ENCODE measurements around the gene DIAPH3. TPM values are rescaled to one million over a fixed set of nuclear protein-coding genes. Genes with fewer than 3 reads are reported as not detected.

DIAPH3 gene
- polyA plus RNA-seq, 3 donors = 0.04 to 0.09 TPM; not detected in 1

DNA sequence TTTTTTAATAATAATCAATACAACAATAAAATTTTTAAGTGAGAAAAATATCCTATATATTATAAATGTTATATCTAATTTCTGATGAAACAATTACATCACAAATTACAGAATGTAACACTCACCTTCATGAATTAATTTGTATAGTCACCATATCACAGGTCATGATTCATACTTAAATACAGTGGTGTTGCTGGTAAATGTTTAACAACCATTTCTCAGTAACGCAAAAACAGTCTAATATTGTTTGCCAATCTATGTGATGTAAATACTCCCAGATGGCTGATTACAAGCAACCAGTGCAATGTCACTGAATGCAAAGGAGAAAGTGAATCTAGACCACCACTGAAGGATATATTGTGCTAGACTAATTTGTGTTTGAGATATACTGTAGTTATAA lies 97.5 kb downstream of the DIAPH3 start:
- H3K36me3 ChIP-seq (replicated peaks in 1 of 2; ENCODE audit: control insufficient read depth in 1 of 2, insufficient read depth in 2 of 2, low read length in 2 of 2) = no peaks in the 10 kb centered on the region
- no peak overlapping the region for H3K27ac Mint-ChIP-seq
- intact Hi-C loops (cut with micrococcal nuclease) = no loop called here

DNA sequence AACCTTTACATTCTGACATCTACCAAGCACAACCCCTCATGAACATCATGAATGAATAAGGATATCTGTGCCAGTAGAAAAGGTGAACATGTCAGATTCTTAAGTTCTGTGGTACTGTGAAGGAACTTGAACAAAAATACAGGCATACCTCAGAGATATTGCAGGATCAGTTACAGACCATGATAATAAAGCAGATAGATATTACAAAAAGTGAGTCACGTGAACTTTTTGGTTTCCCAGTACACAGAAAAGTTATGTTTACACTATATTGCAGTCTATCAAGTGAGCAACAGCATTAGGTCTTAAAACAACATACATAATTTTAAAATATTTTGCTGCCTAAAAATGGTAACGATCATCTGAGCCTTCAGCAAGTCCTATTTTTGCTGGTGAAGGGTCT lies 101.2 kb downstream of the DIAPH3 start:
- Mint-ChIP-seq H3K4me1 (peaks cover 2% of the 10 kb centered on the region), H3K27ac (no peak overlapping the region), H3K4me3 (no peak overlapping the region), H3K9me3 (peaks cover 0 to 5% (median 1%) of the 10 kb centered on the region in 7 donors), H3K27me3 (ENCODE audit: low read depth in 3 of 3) (peaks cover 0 to 2% (median 0%) of the 10 kb centered on the region in 3 donors), H3K36me3 (peaks cover 0 to 14% of the 10 kb centered on the region in 2 donors)
- H3K79me2 ChIP-seq (ENCODE audit: insufficient read depth, low read length) = no peaks in the 10 kb centered on the region
- TF ChIP-seq, protein P1, sequence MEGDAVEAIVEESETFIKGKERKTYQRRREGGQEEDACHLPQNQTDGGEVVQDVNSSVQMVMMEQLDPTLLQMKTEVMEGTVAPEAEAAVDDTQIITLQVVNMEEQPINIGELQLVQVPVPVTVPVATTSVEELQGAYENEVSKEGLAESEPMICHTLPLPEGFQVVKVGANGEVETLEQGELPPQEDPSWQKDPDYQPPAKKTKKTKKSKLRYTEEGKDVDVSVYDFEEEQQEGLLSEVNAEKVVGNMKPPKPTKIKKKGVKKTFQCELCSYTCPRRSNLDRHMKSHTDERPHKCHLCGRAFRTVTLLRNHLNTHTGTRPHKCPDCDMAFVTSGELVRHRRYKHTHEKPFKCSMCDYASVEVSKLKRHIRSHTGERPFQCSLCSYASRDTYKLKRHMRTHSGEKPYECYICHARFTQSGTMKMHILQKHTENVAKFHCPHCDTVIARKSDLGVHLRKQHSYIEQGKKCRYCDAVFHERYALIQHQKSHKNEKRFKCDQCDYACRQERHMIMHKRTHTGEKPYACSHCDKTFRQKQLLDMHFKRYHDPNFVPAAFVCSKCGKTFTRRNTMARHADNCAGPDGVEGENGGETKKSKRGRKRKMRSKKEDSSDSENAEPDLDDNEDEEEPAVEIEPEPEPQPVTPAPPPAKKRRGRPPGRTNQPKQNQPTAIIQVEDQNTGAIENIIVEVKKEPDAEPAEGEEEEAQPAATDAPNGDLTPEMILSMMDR (IDR thresholded peaks at IDR 0.05) = no peak
- H4K20me1 ChIP-seq (ENCODE audit: insufficient read depth, low read length) = no peaks in the 10 kb centered on the region
- intact Hi-C loops (cut with micrococcal nuclease) = no loop called here
- H3K36me3 ChIP-seq (replicated peaks in 1 of 2; ENCODE audit: control insufficient read depth in 1 of 2, insufficient read depth in 2 of 2, low read length in 2 of 2) = no peaks in the 10 kb centered on the region
- no peaks in the 10 kb centered on the region for H3K27me3 ChIP-seq (ENCODE audit: control insufficient read depth in 2 of 2, insufficient read depth in 2 of 2, low read length in 2 of 2)
- H3K4me3 ChIP-seq (replicated peaks in 1 of 3; ENCODE audit: low read depth in 2 of 3, low read length in 3 of 3) = no peak overlapping the region
- no peak overlapping the region for H3K9ac ChIP-seq (ENCODE audit: insufficient read depth, low read length, poor library complexity, severe bottlenecking)
- H2AFZ ChIP-seq (ENCODE audit: insufficient read depth, low read depth, low read length, poor library complexity, severe bottlenecking) = no peak overlapping the region
- no peak for DNase-seq
- no peak overlapping the region for H3K27ac ChIP-seq (ENCODE audit: low read depth in 1 of 2, low read length in 2 of 2)
- H3K4me1 ChIP-seq (ENCODE audit: control insufficient read depth in 1 of 2, insufficient read depth in 2 of 2, low read length in 2 of 2) = no peaks in the 10 kb centered on the region
- no peak overlapping the region for H3K4me2 ChIP-seq (replicated peaks; ENCODE audit: extremely low read depth, low read length, poor library complexity, severe bottlenecking)
- WGBS (ENCODE audit: insufficient coverage) = no CpG with 5 or more reads among the region's 2 CpGs
- no peaks in the 10 kb centered on the region for H3K9me3 ChIP-seq (replicated peaks in 1 of 2; ENCODE audit: control insufficient read depth in 1 of 2, insufficient read depth in 1 of 2, low read length in 2 of 2)

More for the DNA sequence above, 97.5 kb downstream of the DIAPH3 start:
- Histone ChIP-seq H3K4me3 (replicated peaks in 1 of 3; ENCODE audit: low read depth in 2 of 3, low read length in 3 of 3) (no peak overlapping the region), H3K9ac (ENCODE audit: insufficient read depth, low read length, poor library complexity, severe bottlenecking) (no peak overlapping the region), H3K27me3 (ENCODE audit: control insufficient read depth in 2 of 2, insufficient read depth in 2 of 2, low read length in 2 of 2) (no peaks in the 10 kb centered on the region), H2AFZ (ENCODE audit: insufficient read depth, low read depth, low read length, poor library complexity, severe bottlenecking) (no peak overlapping the region), H3K4me2 (replicated peaks; ENCODE audit: extremely low read depth, low read length, poor library complexity, severe bottlenecking) (no peak overlapping the region), H3K79me2 (ENCODE audit: insufficient read depth, low read length) (no peaks in the 10 kb centered on the region), H4K20me1 (ENCODE audit: insufficient read depth, low read length) (no peaks in the 10 kb centered on the region), H3K4me1 (ENCODE audit: control insufficient read depth in 1 of 2, insufficient read depth in 2 of 2, low read length in 2 of 2) (no peaks in the 10 kb centered on the region), H3K9me3 (replicated peaks in 1 of 2; ENCODE audit: control insufficient read depth in 1 of 2, insufficient read depth in 1 of 2, low read length in 2 of 2) (no peaks in the 10 kb centered on the region), H3K27ac (ENCODE audit: low read depth in 1 of 2, low read length in 2 of 2) (no peak overlapping the region)
- TF ChIP-seq, protein P1 (IDR thresholded peaks at IDR 0.05) = no peak
- H3K9me3 Mint-ChIP-seq = peaks cover 0 to 9% (median 4%) of the 10 kb centered on the region in 7 donors
- peaks cover 2% of the 10 kb centered on the region for H3K4me1 Mint-ChIP-seq
- peaks cover 0 to 13% of the 10 kb centered on the region in 2 donors for H3K36me3 Mint-ChIP-seq
- no peak overlapping the region for H3K4me3 Mint-ChIP-seq
- H3K27me3 Mint-ChIP-seq (ENCODE audit: low read depth in 3 of 3) = peaks cover 0 to 2% (median 0%) of the 10 kb centered on the region in 3 donors
- WGBS (ENCODE audit: insufficient coverage) = no CpG with 5 or more reads among the region's 1 CpG
- DNase-seq = no peak

All from CD14-positive monocyte (primary cell).